H1 (cell line): ENCODE results near the gene EEF1G. TPM values are rescaled to one million over a fixed set of nuclear protein-coding genes. Genes with fewer than 3 reads are reported as not detected.
A peak's percentile ranks its signal among the peaks of the same experiment; 100 is the strongest.

ENCODE experiments used
- ATF3 ChIP-seq: IDR thresholded peaks from 2 replicates; pipeline ENCODE4 v1.6.1; 2011; ENCODE audit warnings: low read depth, mild to moderate bottlenecking, low read length; ENCODE audit not compliant: insufficient read depth
- CEBPB ChIP-seq: IDR thresholded peaks from 2 replicates; pipeline ENCODE4 v1.6.1; 2012; ENCODE audit warnings: low read depth, low read length
- CHD2 ChIP-seq: IDR thresholded peaks from 2 replicates; pipeline ENCODE4 v1.6.1; 2012; ENCODE audit warnings: low read length, improper control_type of control experiment
- CTBP2 ChIP-seq: IDR thresholded peaks from 2 replicates; pipeline ENCODE4 v1.7.0; 2011; ENCODE audit warnings: borderline replicate concordance, mild to moderate bottlenecking, moderate library complexity, mixed read lengths, low read length; ENCODE audit not compliant: insufficient read depth, insufficient read length
- HDAC6 ChIP-seq: IDR thresholded peaks from one replicate; pipeline ENCODE4 v1.7.1; 2012; ENCODE audit warnings: low read depth, mild to moderate bottlenecking, inconsistent platforms, low read length, moderate library complexity
- PHF8 ChIP-seq: fragments of 200-600 bp; sonication (generic); conservative IDR thresholded peaks from 2 replicates; pipeline ENCODE4 v1.7.1; 2012; ENCODE audit warnings: low read depth, mild to moderate bottlenecking, inconsistent platforms, low read length, moderate library complexity
- SIN3A ChIP-seq, 2 experiments: IDR thresholded peaks in 1 of 2; conservative IDR thresholded peaks in 1 of 2; 2 replicates each; pipeline ENCODE4 v1.6.1; 2011 to 2012; ENCODE audit warnings: low read length in 2 of 2, improper control_type of control experiment in 1 of 2, low read depth in 1 of 2, mild to moderate bottlenecking in 1 of 2
- TAF7 ChIP-seq: optimal IDR thresholded peaks from 2 replicates; pipeline ENCODE3; 2011; ENCODE audit warnings: low read depth, mild to moderate bottlenecking, inconsistent platforms, low read length, moderate library complexity, borderline replicate concordance
- ZNF274 ChIP-seq: IDR thresholded peaks from 2 replicates; pipeline ENCODE4 v1.7.0; 2012; ENCODE audit warnings: low read length, borderline replicate concordance; ENCODE audit errors: extremely low read depth
- polyA plus RNA-seq, 7 experiments: library from polyadenylated mRNA; depleted of rRNA in 3 of 7; stranded (reverse) in 5 of 7; unstranded in 2 of 7; fragments of >200 nt in 5 of 7; fragments of 200-250 nt in 2 of 7; gene quantifications; 1 replicate in 5 of 7; 2 replicates in 1 of 7; 4 replicates in 1 of 7; pipeline versions ENCODE4 v1.2.1 to v1.2.3, GENCODE V29; 2011 to 2013; ENCODE audit warnings: missing spikeins in 2 of 7, mixed read lengths in 2 of 7
- total RNA-seq: library from RNA; stranded (reverse); fragmentation: NEBNext Ultra II Directional; extraction: Animal tissue kit (Norgen Biotek cat#: 25700); gene quantifications from 2 replicates; pipeline ENCODE4 v1.2.1, GENCODE V29; 2021

EEF1G gene
- total and polyA plus RNA-seq, 2 of the 8 experiments (the other 6 are each of a cell fraction or from before 2014, with no cell fraction given), result 1,627 to 1,996 TPM

GRCh38 chr11:62621567-62622470 lies 48.1 kb upstream of the EEF1G start, which contains the start of gene B3GAT3 (continued):
- TF ChIP-seq ATF3 (no peak), SIN3A (conservative IDR thresholded peaks at IDR 0.05 in 1 of 2, IDR thresholded peaks at IDR 0.05 in 1 of 2; ENCODE audit: low read depth in 1 of 2, low read length in 2 of 2) (peak; percentile 74 to 93; a peak in 3 of 4 replicates), TAF7 (no peak), CTBP2 (peak; percentile 64), CEBPB (peak; percentile 86), PHF8 (peak; percentile 91), CHD2 (no peak; the same call in 1 of the 2 replicates), ZNF274 (no peak), HDAC6 (no peak)
